Effector memory CD4-positive, alpha-beta T cell (primary cell): ENCODE results near the gene FBXO24.
"Not testable (repeated sequence)": the region's sequence is repeated elsewhere in the genome, so short reads cannot be mapped to it uniquely, and the experiment has no call there.

ENCODE experiments used
- DNase-seq, 3 donors: peaks; one replicate each; pipeline ENCODE4 v3.0.0-alpha.2; 2020
- H3K27ac ChIP-seq: 2 replicates; pipeline ENCODE4 v1.7.0; 2013; ENCODE audit warnings: mild to moderate bottlenecking, low read length, moderate library complexity; ENCODE audit not compliant: insufficient read depth, poor library complexity, severe bottlenecking
- H3K27me3 ChIP-seq: replicated peaks from 2 replicates; pipeline ENCODE4 v1.7.0; 2013; ENCODE audit warnings: mild to moderate bottlenecking, low read length; ENCODE audit not compliant: insufficient read depth, control insufficient read depth, poor library complexity, severe bottlenecking
- H3K36me3 ChIP-seq: 2 replicates; pipeline ENCODE4 v1.7.0; 2013; ENCODE audit warnings: mild to moderate bottlenecking, low read length, moderate library complexity; ENCODE audit not compliant: control insufficient read depth, insufficient read depth
- H3K4me1 ChIP-seq: 2 replicates; pipeline ENCODE4 v1.7.0; 2013; ENCODE audit warnings: low read length, mild to moderate bottlenecking; ENCODE audit not compliant: control insufficient read depth, insufficient read depth, poor library complexity, severe bottlenecking
- H3K4me3 ChIP-seq: 2 replicates; pipeline ENCODE4 v1.7.0; 2013; ENCODE audit warnings: low read length, low read depth, mild to moderate bottlenecking; ENCODE audit not compliant: insufficient read depth, poor library complexity, severe bottlenecking
- H3K9me3 ChIP-seq: 2 replicates; pipeline ENCODE4 v1.7.0; 2013; ENCODE audit warnings: mild to moderate bottlenecking, low read length, moderate library complexity; ENCODE audit not compliant: control insufficient read depth
- total RNA-seq, 3 donors: gene quantifications; one replicate each; lab custom pipeline; 2026; lab: John Stamatoyannopoulos, UW

FBXO24 gene, protein sequence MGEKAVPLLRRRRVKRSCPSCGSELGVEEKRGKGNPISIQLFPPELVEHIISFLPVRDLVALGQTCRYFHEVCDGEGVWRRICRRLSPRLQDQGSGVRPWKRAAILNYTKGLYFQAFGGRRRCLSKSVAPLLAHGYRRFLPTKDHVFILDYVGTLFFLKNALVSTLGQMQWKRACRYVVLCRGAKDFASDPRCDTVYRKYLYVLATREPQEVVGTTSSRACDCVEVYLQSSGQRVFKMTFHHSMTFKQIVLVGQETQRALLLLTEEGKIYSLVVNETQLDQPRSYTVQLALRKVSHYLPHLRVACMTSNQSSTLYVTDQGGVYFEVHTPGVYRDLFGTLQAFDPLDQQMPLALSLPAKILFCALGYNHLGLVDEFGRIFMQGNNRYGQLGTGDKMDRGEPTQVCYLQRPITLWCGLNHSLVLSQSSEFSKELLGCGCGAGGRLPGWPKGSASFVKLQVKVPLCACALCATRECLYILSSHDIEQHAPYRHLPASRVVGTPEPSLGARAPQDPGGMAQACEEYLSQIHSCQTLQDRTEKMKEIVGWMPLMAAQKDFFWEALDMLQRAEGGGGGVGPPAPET
- total RNA-seq, result 0.35 to 1.5 (median 0.52) reads per million in 3 donors

DNA sequence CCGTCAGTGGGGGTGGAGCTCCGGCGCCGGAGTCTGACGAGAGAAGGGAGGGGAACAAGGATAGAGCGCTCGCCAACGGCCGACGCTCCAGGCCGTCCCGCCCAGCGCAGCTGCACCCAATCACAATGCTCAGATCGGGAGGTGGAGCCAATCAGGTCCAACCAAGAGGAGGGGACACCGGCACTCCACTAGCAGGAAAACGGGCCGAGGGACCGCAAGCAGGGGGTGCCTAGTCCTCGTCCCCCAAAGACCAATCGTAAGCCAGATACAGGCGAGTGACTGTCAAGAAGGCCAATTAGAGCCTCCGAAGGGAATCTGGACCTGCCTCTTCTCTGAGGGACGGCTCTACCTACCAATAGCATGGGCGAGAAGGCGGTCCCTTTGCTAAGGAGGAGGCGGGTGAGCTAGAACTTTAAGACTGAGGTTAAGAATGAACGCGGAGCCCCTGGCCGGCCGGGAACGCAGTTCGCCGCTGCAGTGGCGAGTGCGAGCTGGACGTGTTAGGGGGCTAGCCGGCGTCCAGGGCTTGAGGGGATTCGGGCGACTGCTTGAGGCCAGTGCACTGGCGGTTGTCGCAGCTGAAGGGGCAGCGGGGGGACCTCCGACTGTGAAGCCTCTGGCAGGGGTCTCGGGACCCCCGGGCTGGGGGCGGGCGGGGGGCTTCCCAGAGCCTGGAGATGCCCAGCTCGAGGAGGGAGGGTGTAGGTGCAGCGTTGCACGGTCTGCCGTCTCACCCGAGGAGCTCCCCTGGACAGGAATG is at the start of gene FBXO24:
FBXO24 (plus strand) TSS at position 63 of the 760 bp plus-strand sequence; CDS start at position 361, 298 bp downstream.
- H3K4me3 ChIP-seq, result peak within 1 kb of the TSS; percentile 95
- H3K9me3 ChIP-seq, result no peaks in the 10 kb centered on the region
- peaks cover 8% of the 10 kb centered on the region for H3K36me3 ChIP-seq
- H3K27me3 ChIP-seq, result no peaks in the 10 kb centered on the region
- peak; percentile 99 to 100 (median 99) for DNase-seq
- H3K27ac ChIP-seq, result peak within 1 kb of the TSS; percentile 95
- peaks cover 46% of the 10 kb centered on the region for H3K4me1 ChIP-seq

DNA sequence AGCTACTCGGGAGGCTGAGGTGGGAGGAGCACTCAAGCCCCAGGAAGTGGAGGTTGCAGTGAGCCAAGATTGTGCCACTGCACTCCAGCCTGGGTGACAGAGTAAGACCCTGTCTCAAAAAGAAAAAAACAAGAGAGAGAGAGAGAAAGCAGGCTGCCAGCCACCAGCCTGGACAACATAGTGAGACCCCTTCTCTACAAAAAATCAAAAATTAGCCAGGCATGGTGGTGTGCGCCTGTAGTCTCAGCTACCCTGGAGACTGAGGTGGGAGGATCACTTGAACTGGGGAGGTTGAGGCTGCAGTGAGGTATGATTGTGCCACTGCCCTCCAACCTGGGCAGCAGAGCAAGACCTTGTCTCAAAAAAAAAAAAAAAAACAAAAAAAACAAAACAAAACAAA is 49.4 kb upstream of the FBXO24 start:
- not testable (repeated sequence) for H3K36me3 ChIP-seq, H3K4me3 ChIP-seq, H3K27me3 ChIP-seq, H3K27ac ChIP-seq, H3K9me3 ChIP-seq, DNase-seq
- H3K4me1 ChIP-seq, result peaks cover 17% of the 10 kb centered on the region

DNA sequence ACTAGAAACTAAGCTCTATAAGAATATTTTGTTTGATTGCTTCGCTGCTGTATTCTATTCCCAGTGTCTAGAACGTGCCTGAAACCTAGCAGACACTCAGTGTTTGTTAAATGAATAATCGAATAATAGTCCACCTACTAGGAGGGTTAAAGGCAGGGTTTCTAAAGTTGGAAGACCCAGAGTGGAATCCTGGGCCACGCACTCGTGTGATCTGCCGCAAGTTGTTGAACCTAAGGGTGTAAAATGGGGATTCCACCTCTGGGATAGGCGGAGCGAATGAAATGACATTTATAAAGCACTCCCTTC is 47.8 kb upstream of the FBXO24 start:
- H3K36me3 ChIP-seq, result no peaks in the 10 kb centered on the region
- peaks cover 31% of the 10 kb centered on the region for H3K4me1 ChIP-seq
- no peaks in the 10 kb centered on the region for H3K9me3 ChIP-seq
- H3K27ac ChIP-seq, result peak overlapping the region; percentile 19
- no peak for DNase-seq
- H3K4me3 ChIP-seq, result peak overlapping the region; percentile 37
- H3K27me3 ChIP-seq, result no peaks in the 10 kb centered on the region

DNA sequence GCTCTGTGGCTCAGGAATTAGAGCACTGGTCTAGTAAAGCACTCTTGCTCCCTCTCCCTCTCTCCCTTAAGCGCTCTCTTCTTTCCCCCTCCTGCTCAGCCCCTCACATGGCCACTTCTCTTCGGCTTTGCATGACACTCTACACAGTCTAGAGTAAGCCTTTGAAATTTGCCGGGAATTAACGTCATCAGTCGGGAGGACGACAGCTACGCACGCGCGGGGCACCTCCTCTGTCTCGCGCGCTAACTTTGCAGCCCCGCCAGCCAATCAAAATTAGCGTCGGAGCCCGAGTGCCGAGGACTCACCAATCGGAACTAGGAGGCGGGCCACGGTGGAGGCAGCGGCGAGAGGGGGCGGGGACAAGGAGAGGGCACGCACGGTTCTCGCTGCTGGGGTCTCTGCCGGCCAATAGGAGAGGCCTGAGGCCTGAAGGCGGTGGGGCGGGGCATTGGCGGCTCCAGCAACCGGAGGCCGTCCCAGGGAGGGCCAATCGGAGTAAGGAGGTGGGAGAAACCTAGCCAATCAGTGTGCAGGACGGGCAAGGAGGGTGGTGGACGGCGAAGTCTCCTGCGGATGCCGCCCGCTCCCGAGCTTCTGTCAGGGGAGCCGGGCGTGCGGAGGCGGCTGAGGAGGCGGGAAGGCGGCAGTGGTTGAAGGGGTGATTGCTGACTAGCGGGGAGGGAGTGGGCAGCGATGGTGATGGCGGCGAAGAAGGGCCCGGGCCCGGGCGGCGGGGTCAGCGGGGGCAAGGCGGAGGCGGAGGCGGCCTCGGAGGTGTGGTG is 47.3 kb upstream of the FBXO24 start, which contains the start of gene AGFG2:
AGFG2 (plus strand) TSS at position 550 of the 782 bp plus-strand sequence; CDS start at position 694, 144 bp downstream.
- DNase-seq, result peak; percentile 100
- Histone ChIP-seq H3K4me1 (peaks cover 36% of the 10 kb centered on the region), H3K27ac (peak within 1 kb of the TSS; percentile 59), H3K36me3 (no peaks in the 10 kb centered on the region), H3K9me3 (no peaks in the 10 kb centered on the region), H3K27me3 (no peaks in the 10 kb centered on the region), H3K4me3 (peak within 1 kb of the TSS; percentile 84)

DNA sequence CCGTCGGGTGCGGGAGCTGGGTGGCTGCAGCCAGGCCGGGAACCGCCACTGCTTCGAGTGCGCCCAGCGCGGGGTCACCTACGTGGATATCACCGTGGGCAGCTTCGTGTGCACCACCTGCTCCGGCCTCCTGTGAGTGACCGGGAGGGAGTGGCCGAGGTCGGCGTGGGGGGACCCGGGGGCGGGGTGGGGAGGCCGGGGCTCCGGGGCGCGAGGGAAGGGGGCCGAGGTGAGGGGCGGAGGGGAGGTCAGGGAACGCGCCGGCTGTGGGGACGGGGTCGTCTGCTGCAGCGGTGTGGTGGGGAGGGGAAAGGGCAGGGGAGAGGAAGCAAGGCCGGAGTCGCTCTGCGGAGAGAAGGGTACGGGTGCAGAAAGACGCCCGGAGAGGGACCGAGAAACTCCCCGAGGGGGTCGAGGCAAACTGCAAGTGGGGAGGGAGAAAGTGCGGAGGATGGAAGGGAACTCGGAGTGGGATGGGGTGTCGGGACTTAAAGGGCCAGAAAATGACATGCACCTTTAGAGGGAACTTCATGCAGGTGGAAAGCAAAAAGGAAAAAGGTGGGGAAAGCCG is 46.6 kb upstream of the FBXO24 start:
- Histone ChIP-seq H3K4me1 (peaks cover 43% of the 10 kb centered on the region), H3K4me3 (peak overlapping the region; percentile 84), H3K27ac (peak overlapping the region; percentile 59), H3K27me3 (no peaks in the 10 kb centered on the region), H3K9me3 (no peaks in the 10 kb centered on the region), H3K36me3 (no peaks in the 10 kb centered on the region)
- DNase-seq, result no peak

DNA sequence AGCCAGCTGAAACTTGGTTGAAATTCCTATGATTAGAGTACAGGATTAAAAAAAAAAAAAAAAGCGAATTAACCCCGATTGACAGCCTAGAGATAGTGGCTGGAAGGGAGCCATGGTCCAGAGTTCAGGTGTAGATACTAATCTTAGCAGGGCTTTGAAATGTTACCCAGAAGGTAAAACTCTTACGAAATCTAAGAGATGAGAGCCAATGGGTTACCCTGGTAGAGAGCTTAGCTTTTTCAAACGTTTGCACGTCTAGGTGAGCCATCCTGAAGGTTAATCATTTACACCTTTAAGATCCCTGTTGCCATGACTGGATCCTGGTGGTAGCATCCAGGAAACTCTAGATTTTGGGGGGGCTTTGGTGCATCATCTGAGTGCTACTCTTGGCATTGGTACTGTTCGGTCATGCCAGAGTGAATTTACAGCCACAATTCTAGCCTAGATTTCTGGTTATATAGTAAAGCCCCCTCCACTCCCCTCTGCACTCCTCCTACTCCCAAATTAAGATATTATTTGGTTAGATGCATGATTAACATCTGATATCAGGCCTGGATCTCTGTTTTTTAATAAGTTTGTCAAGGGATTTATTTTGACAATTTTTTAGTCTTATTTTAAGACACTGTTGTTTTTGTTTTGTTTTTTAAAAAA is 45.9 kb upstream of the FBXO24 start:
- Histone ChIP-seq H3K4me1 (peaks cover 49% of the 10 kb centered on the region), H3K27me3 (no peaks in the 10 kb centered on the region), H3K27ac (peak overlapping the region; percentile 24), H3K9me3 (no peaks in the 10 kb centered on the region), H3K4me3 (peak overlapping the region; percentile 84), H3K36me3 (no peaks in the 10 kb centered on the region)
- DNase-seq, result no peak

DNA sequence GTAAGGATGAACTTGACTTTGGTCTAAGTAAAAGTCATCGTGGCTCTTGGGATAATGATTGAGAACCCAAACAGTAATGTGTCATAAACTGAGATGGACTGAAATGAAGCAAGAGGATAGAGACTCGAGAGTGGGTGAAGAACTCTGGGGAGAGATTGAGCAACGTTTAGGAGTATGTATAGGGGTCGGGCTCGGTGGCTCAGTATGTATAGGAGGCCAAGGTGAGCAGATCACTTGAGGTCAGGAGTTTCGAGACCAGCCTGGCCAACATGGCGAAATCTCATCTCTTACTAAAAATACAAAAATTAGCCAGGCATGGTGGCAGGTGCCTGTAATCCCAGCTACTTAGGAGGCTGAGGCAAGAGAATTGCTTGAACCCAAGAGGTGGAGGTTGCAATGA is 44.8 kb upstream of the FBXO24 start:
- not testable (repeated sequence) for H3K9me3 ChIP-seq, H3K36me3 ChIP-seq, DNase-seq, H3K27me3 ChIP-seq
- H3K4me1 ChIP-seq, result peaks cover 60% of the 10 kb centered on the region
- peak overlapping the region; percentile 8 for H3K4me3 ChIP-seq
- peak overlapping the region; percentile 44 for H3K27ac ChIP-seq

DNA sequence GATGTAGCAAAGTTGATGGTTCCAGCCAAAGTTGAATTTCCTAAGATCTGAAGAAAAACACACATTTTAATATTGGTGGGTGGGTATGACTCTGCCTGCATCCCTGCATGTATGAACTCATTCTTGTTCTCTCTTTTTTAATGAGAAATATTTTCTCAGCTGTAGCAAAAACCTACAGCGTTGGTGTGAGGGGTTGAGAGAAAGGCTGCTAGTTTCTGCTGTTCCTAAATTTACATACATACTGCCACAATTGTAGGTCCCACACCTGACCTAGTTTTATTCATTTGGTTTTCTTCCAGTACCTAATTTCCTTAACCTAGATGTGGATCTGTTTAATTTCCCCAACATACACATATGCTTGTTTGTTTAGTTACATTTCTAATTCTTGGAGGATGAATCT is 42.5 kb upstream of the FBXO24 start:
- Histone ChIP-seq H3K27ac (peak overlapping the region; percentile 73), H3K36me3 (no peaks in the 10 kb centered on the region), H3K27me3 (no peaks in the 10 kb centered on the region), H3K9me3 (no peaks in the 10 kb centered on the region), H3K4me3 (peak overlapping the region; percentile 19), H3K4me1 (peaks cover 76% of the 10 kb centered on the region)
- no peak for DNase-seq

DNA sequence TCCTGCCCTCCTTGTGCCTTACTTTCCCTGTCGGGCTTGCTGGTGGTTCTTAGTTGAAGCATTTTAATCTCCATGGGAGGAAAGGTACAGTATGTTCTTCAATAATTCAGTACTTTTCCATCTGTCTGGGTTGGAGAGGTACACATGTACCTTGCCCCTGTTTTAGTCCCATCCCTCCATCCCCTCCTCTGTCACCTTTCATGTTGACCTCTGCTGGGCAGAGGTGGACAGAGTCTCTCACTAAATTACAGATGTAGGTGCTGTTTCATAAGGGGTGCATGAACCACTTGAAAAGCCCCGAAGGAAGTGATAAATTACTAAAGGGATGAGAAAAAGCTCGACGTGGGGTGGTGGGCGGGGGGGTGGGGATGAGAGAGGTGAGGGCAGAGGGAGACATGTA is 41.7 kb upstream of the FBXO24 start:
- no peak for DNase-seq
- Histone ChIP-seq H3K27ac (peak overlapping the region; percentile 73), H3K4me1 (peaks cover 81% of the 10 kb centered on the region)

More for the DNA sequence above, 41.7 kb upstream of the FBXO24 start:
- Histone ChIP-seq H3K9me3 (no peaks in the 10 kb centered on the region), H3K4me3 (no peak overlapping the region), H3K27me3 (no peaks in the 10 kb centered on the region), H3K36me3 (no peaks in the 10 kb centered on the region)
